Glomerular visceral epithelial cell (primary cell): Measurements from ENCODE around the gene MACROD1.

Experiments used
- DNase-seq: peaks from one replicate; pipeline ENCODE4 v3.0.0-alpha.2; 2016; ENCODE audit errors: extremely low spot score

MACROD1 gene

GRCh38 chr11:64131683-64132190 is 34.2 kb downstream of the MACROD1 start:
- DNase-seq, result no peak

- DNase-seq, result no peak
Measured at GRCh38 chr11:64130618-64131017, 35.3 kb downstream of the MACROD1 start.

GRCh38 chr11:64129403-64129802 is 36.5 kb downstream of the MACROD1 start:
- no peak for DNase-seq

- no peak for DNase-seq
Measured at GRCh38 chr11:64128255-64129006, 37.5 kb downstream of the MACROD1 start.

GRCh38 chr11:64127267-64128072 is 38.4 kb downstream of the MACROD1 start:
- no peak for DNase-seq

GRCh38 chr11:64126796-64127195 is 39.1 kb downstream of the MACROD1 start:
- DNase-seq, result no peak

DNA sequence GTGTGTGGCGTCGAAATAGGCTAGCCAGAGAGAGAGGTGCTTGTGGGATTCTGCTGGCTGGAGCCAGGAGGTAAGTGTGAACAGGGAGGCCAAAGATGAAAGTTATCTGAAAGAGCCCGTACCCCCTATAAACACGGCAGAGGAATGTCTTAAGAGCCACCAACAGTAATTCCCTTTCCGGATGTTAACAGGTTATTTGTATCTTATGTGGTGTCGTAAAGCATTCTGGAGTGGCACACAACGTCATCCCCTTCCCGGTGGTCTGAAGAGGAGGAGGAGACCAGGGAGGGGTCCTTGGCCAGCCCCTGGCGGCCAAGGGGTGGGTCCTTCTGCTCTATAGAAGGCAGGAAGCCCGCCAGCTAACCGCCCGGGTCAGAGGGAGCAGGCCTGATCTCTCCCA is 39.5 kb downstream of the MACROD1 start:
- no peak for DNase-seq

DNA sequence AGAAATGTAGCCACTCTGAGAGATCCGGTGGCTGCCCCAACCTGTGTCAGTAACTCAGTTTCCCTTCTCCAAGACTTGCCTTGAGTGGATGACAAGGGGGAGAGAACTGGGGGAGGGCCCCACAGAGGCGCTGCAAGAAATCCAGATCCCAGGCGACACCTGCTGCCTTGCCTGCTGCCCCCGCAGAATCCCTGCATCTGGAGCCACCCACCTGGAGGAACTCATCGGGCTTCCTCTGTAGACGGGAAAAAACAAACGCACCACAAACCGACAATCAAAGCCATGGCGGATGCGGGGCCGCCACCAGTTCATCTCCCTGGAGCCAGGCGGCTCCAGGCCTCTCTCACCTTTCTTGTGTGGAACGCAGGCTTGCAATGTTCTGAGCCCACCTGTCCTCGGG is 40.2 kb downstream of the MACROD1 start:
- no peak for DNase-seq

DNA sequence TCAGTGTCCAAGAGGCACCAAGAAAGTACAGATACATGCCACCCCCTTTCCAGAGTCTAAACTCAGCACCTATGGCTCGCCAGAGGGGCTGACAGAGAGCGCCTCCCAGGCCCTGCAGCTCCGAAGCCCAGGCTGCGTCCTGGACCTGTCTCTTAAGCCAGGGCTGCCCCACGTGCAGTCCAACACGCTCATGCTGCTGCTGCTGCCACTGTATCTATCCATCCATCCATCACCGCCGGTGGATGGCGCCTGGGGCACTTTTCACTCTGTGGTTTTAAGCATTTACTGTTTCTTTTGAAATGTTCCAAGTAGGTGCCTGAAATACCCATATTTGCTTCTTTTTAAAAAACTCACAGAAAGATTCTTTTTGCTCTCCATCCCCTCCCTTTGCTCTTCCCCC is 41.8 kb downstream of the MACROD1 start:
- no peak for DNase-seq

DNA sequence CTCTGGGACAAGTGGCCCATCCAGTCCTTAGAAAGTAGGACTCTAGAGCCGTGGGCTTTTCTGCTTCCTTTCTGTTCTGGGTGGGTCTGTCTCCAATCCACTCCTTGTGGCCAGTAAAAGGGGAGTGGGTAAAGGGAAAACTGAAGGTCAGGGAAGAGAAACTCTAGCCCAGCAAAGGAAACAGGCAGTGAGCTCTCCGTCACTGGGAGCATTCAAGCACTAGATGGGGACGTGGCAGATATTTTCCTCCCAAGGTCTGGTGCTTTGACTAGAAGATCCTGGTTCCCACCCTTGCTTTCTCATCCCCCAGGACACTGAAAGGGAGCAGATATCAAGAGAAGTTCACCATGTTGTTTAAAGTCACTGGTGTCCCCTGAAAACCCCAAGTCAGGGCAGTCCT is 42.2 kb downstream of the MACROD1 start:
- no peak for DNase-seq

- no peak for DNase-seq
Measured at GRCh38 chr11:64122411-64123410, 43.2 kb downstream of the MACROD1 start.

GRCh38 chr11:64121663-64122410 is 44.1 kb downstream of the MACROD1 start:
- DNase-seq, result peak; percentile 91

GRCh38 chr11:64120951-64121569 is 44.9 kb downstream of the MACROD1 start:
- peak; percentile 80 for DNase-seq

GRCh38 chr11:64119700-64120099 is 46.2 kb downstream of the MACROD1 start:
- DNase-seq, result no peak

DNA sequence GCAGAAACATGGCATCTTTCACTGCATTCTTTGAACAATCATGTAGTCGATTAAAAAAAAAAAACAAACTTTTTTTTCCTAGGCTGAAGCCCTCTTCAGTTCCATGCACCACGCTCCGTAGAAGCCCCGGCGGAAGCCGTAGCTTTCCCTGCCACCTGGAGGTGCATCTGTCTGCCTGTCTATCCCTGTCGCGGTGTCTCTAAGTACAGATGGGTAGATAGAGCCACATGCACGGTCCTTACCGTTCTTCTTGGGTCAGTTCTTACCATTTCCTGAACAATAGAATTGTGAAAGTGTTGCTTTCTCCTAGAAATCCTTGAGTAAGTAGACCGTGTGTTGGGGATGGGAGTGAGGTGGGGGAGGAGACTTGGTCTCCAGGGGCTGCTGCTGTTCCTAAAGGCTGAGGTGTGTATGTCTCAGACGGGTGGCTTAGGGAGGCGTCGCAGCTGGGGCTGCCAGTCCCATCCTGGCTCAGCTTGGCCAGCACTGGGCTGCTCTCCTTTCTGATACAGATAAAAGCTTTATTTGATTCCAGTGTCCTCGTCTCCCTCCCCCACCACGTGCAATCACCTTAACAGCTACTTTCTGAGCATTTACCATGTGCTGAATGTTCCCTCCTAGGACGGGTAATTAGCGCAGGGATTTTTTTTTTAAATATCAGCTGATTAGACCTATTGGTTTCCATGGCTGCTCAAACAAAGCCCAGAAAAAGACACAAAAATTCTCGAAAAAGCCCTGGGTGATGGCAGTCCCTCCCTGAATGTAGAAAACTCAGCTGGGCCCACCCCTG is 46.8 kb downstream of the MACROD1 start:
- no peak for DNase-seq

GRCh38 chr11:64117763-64118459 is 48.0 kb downstream of the MACROD1 start:
- no peak for DNase-seq

DNA sequence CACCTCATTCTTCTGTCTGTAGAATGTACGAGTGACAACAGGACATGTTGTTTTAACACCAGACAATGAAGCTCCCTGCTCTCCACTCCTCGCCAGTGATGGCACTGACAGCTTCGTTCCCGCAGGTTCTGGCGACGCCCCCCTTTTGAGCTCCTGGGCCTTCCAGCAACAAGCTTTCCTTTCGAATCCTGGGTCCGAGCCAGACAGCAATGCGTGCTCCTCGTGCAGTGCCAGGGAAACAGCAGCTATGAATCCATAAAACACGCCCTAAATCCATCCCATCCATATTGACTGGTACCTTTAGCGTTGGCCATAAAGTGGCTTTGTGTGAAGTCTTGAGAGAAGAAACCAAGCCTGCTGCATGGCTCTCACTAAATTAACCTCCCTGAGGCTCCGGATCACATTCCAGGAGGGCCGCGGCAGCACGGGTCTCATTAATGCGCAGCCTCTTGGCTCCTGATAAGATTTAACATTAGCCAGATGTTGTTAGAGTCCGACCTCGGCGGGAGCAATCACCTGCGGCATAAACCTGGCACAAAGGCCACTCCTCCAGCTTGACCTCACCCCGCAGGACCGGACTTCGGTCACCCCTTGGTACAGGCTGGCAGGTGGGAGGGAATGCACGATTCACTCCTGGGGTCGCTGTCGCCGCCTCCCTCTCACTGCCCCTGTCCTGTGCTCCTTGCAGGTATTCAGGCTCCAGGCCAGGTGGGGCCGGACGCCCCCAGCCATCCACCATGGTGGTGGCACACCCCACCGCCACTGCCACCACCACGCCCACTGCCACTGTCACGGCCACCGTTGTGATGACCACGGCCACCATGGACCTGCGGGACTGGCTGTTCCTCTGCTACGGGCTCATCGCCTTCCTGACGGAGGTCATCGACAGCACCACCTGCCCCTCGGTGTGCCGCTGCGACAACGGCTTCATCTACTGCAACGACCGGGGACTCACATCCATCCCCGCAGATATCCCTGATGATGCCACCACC is 50.1 kb downstream of the MACROD1 start:
- DNase-seq, result no peak

DNA sequence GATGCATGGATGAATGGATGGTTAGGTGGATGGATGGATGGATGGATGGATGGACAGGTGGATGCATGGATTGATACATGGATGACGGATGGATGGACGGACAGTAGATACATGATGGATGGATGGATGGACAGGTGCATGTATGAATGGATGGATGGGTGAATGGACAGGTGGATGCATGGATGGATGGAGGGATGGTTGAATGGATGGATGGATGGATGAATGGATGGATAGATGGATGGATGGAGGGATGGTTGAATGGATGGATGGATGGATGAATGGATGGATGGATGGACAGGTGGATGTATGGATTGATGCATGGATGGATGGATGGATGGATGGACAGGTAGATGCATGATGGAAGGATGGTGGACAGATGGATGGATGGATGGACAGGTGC is 51.7 kb downstream of the MACROD1 start:
- DNase-seq, result no peak
